Endothelial cell of umbilical vein (primary cell): ENCODE results near the gene LRRK2. TPM values are rescaled to one million over a fixed set of nuclear protein-coding genes. Genes with fewer than 3 reads are reported as not detected.

Experiments
- BruUV-seq: library from RNA; stranded (reverse); fragments of 400-500 nt; replicated peaks from 2 replicates; lab custom pipeline; 2021; lab: Mats Ljungman, UMichigan
- CTCF ChIA-PET: fragments of 300-600, 350-600 bp; sonication (Branson Sonifier 250); formaldehyde crosslinking; loops from one replicate; lab custom pipeline; 2021; ENCODE audit warnings: antibody characterized with exemption, inconsistent platforms; lab: Charles Lee
- POLR2A ChIA-PET: fragments of 300-600, 350-600 bp; sonication (Branson Sonifier 250); formaldehyde crosslinking; loops from one replicate; lab custom pipeline; 2021; ENCODE audit warnings: antibody characterized with exemption, inconsistent platforms; lab: Charles Lee
- DNase-seq: peaks from one replicate; pipeline ENCODE4 v3.0.0-alpha.2; 2011; ENCODE audit warnings: low read depth, low spot score
- FAIRE-seq: peaks from 2 replicates; lab custom pipeline; 2011; peaks lifted over from hg19 to GRCh38; lab: Jason Lieb, UNC
- H2AFZ ChIP-seq: 2 replicates; pipeline ENCODE4 v1.6.0; 2012; ENCODE audit warnings: low read depth, low read length, control low read depth, inconsistent platforms
- H3K27ac ChIP-seq: 2 replicates; pipeline ENCODE4 v1.5.1; 2011; ENCODE audit warnings: low read depth, mild to moderate bottlenecking, control low read depth, low read length, moderate library complexity; ENCODE audit not compliant: insufficient read depth
- H3K27me3 ChIP-seq, 2 experiments: 2 replicates each; pipeline versions ENCODE4 v1.6.0 to v1.6.1; 2011; ENCODE audit warnings: low read length in 2 of 2, mixed read lengths in 1 of 2; ENCODE audit not compliant: control insufficient read depth in 2 of 2, insufficient read depth in 2 of 2
- H3K36me3 ChIP-seq, 2 experiments: 2 replicates in 1 of 2; 3 replicates in 1 of 2; pipeline ENCODE4 v1.5.1; 2011; ENCODE audit warnings: low read length in 2 of 2, mild to moderate bottlenecking in 1 of 2, moderate library complexity in 1 of 2; ENCODE audit not compliant: control insufficient read depth in 2 of 2, insufficient read depth in 2 of 2; ENCODE audit errors: extremely low read depth in 1 of 2
- H3K4me1 ChIP-seq: 3 replicates; pipeline ENCODE4 v1.5.1; 2011; ENCODE audit warnings: mild to moderate bottlenecking, low read length; ENCODE audit not compliant: control insufficient read depth, insufficient read depth; ENCODE audit errors: extremely low read depth
- H3K4me2 ChIP-seq: 2 replicates; pipeline ENCODE4 v1.6.1; 2011; ENCODE audit warnings: low read length, control low read depth, mixed read lengths; ENCODE audit not compliant: insufficient read depth
- H3K4me3 ChIP-seq, 3 experiments: fragments of 200-600 bp in 1 of 3; sonication (generic), shearing (Covaris generic) in 1 of 3; replicated peaks in 1 of 3; 2 replicates each; pipeline ENCODE4 v1.5.1; 2011 to 2016; ENCODE audit warnings: control low read depth in 3 of 3, low read length in 3 of 3, mild to moderate bottlenecking in 2 of 3, inconsistent platforms in 1 of 3, low read depth in 1 of 3, moderate library complexity in 1 of 3; ENCODE audit not compliant: insufficient read depth in 1 of 3
- H3K79me2 ChIP-seq: 2 replicates; pipeline ENCODE4 v1.6.0; 2012; ENCODE audit warnings: low read length, inconsistent platforms; ENCODE audit not compliant: control insufficient read depth, insufficient read depth
- H3K9ac ChIP-seq: replicated peaks from 2 replicates; pipeline ENCODE3; 2011; ENCODE audit warnings: low read length, control low read depth; ENCODE audit not compliant: insufficient read depth; ENCODE audit errors: extremely low read depth
- H3K9me1 ChIP-seq: replicated peaks from 3 replicates; pipeline ENCODE4 v1.6.0; 2011; ENCODE audit warnings: mild to moderate bottlenecking, low read length; ENCODE audit not compliant: control insufficient read depth, insufficient read depth; ENCODE audit errors: extremely low read depth
- H3K9me3 ChIP-seq: replicated peaks from 2 replicates; pipeline ENCODE4 v1.5.1; 2012; ENCODE audit warnings: low read length, inconsistent platforms; ENCODE audit not compliant: control insufficient read depth, insufficient read depth
- H4K20me1 ChIP-seq: replicated peaks from 2 replicates; pipeline ENCODE3; 2011; ENCODE audit warnings: mild to moderate bottlenecking, low read length; ENCODE audit not compliant: control insufficient read depth, insufficient read depth; ENCODE audit errors: extremely low read depth
- CTCF ChIP-seq, 2 donors: IDR thresholded peaks; 1 replicate in 1 of 2; 2 replicates in 1 of 2; pipeline ENCODE4 v1.5.1; 2011; ENCODE audit warnings: low read length in 2 of 2, mild to moderate bottlenecking in 2 of 2, moderate library complexity in 2 of 2, control low read depth in 1 of 2, inconsistent platforms in 1 of 2, low read depth in 1 of 2; ENCODE audit not compliant: insufficient read depth in 1 of 2; ENCODE audit errors: extremely low read depth in 1 of 2
- EZH2 ChIP-seq: IDR thresholded peaks from 2 replicates; pipeline ENCODE4 v1.6.1; 2012; ENCODE audit warnings: borderline replicate concordance, low read depth, mild to moderate bottlenecking, moderate library complexity, low read length, inconsistent platforms; ENCODE audit not compliant: severe bottlenecking
- FOS ChIP-seq: IDR thresholded peaks from 2 replicates; pipeline ENCODE4 v1.6.1; 2011; ENCODE audit warnings: mild to moderate bottlenecking, low read length, moderate library complexity, borderline replicate concordance; ENCODE audit not compliant: insufficient read depth
- GATA2 ChIP-seq: IDR thresholded peaks from 2 replicates; pipeline ENCODE4 v1.7.0; 2011; ENCODE audit warnings: low read depth, mild to moderate bottlenecking, moderate library complexity, mixed read lengths, low read length; ENCODE audit not compliant: insufficient read length, insufficient read depth
- JUN ChIP-seq: IDR thresholded peaks from 2 replicates; pipeline ENCODE4 v1.6.1; 2011; ENCODE audit warnings: borderline replicate concordance, low read depth; ENCODE audit not compliant: insufficient read length, insufficient read depth
- MYC ChIP-seq: IDR thresholded peaks from one replicate; pipeline ENCODE4 v1.6.1; 2011; ENCODE audit warnings: mild to moderate bottlenecking, low read depth, low read length
- POLR2A ChIP-seq: IDR thresholded peaks from 2 replicates; pipeline ENCODE4 v1.6.1; 2012; ENCODE audit warnings: low read depth, mild to moderate bottlenecking, control low read depth, low read length
- POLR2AphosphoS5 ChIP-seq: IDR thresholded peaks from 2 replicates; pipeline ENCODE4 v1.6.1; 2012; ENCODE audit warnings: low read depth, mild to moderate bottlenecking, control low read depth, low read length, moderate library complexity; ENCODE audit not compliant: insufficient read depth
- dilution Hi-C: fragments of 300-500 bp; cut with MboI; formaldehyde crosslinking; loops from one replicate; pipeline ENCODE4 v1.15.0; 2019; ENCODE audit warnings: low sequenced_read_pairs; ENCODE audit not compliant: extremely low pct_ligation_motif_present
- intact Hi-C: fragments of 100-400 bp; cut with micrococcal nuclease; formaldehyde crosslinking; loops from one replicate; pipeline ENCODE4 v1.10.0; 2022
- polyA plus RNA-seq, 4 experiments: library from polyadenylated mRNA; depleted of rRNA in 3 of 4; stranded (reverse) in 3 of 4; unstranded in 1 of 4; fragments of >200 nt; gene quantifications; 2 replicates each; pipeline versions ENCODE4 v1.2.1 to v1.2.3, GENCODE V29; 2011 to 2012; ENCODE audit warnings: missing spikeins in 1 of 4
- total RNA-seq: library from RNA; stranded (reverse); gene quantifications from 2 replicates; pipeline ENCODE4 v1.2.3, GENCODE V29; 2021
- TF ChIP-seq, protein P1 (sequence below): IDR thresholded peaks from 2 replicates; pipeline ENCODE4 v1.6.1; 2011; ENCODE audit not compliant: insufficient read depth, insufficient read length

LRRK2 gene
- total and polyA plus RNA-seq, 2 donors (not counting 3 experiments of a cell fraction or from before 2014, with no cell fraction given), result 0.26 to 2.2 TPM

DNA sequence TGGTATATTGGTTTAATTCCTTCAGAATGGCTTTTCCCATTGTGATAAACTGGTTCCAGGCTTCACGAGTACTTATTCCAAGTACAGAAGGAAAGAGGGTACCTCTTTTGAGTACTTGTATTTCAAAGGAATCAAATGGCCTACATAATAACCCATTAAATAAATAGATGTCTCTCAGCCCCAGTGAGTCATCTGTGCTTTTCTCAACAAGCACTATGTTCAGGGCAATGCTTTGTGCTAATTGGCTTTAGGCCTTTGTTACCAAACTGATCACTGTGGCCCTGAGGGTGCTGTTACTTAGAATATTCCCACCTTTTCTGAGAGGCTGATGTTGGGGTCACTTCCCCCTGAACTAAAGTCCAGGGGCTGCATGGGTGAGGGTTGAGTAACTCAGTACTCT is 107.1 kb downstream of the LRRK2 start:
- dilution Hi-C loops (no loop called here), intact Hi-C loops (no loop called here)
- H3K9me3 ChIP-seq, result no peaks in the 10 kb centered on the region
- no peaks in the 10 kb centered on the region for H4K20me1 ChIP-seq
- H3K27ac ChIP-seq, result no peak overlapping the region
- no peaks in the 10 kb centered on the region for H3K79me2 ChIP-seq
- no TSS peak for BruUV-seq
- H3K9ac ChIP-seq, result no peak overlapping the region
- no peaks in the 10 kb centered on the region for H3K36me3 ChIP-seq
- DNase-seq (no peak), FAIRE-seq (no peak)
- POLR2A ChIA-PET, result no interaction called here
- CTCF ChIA-PET, result no interaction called here
- H3K4me2 ChIP-seq, result no peak overlapping the region
- no peaks in the 10 kb centered on the region for H3K9me1 ChIP-seq
- H3K27me3 ChIP-seq, result no peaks in the 10 kb centered on the region
- no peaks in the 10 kb centered on the region for H3K4me1 ChIP-seq
- TF ChIP-seq POLR2A (no peak), CTCF (IDR thresholded peaks at IDR 0.05; ENCODE audit: extremely low read depth in 1 of 2, insufficient read depth in 1 of 2, low read depth in 1 of 2, low read length in 2 of 2) (no peak), POLR2AphosphoS5 (no peak), MYC (no peak), EZH2 (no peak), JUN (no peak), GATA2 (no peak), FOS (no peak)
- TF ChIP-seq, protein P1, sequence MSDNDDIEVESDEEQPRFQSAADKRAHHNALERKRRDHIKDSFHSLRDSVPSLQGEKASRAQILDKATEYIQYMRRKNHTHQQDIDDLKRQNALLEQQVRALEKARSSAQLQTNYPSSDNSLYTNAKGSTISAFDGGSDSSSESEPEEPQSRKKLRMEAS, result no peak
- H3K4me3 ChIP-seq, result no peak overlapping the region
- no peak overlapping the region for H2AFZ ChIP-seq
